SU-DHL-6 (cell line): ENCODE results near the gene DNAH5.

Experiments used
- CTCF ChIP-seq: fragments of 200-600 bp; sonication (generic); IDR thresholded peaks from one replicate; pipeline ENCODE4 v1.5.1; 2017; ENCODE audit warnings: antibody characterized with exemption, mild to moderate bottlenecking, low read length, moderate library complexity; ENCODE audit not compliant: insufficient read depth, poor library complexity, severe bottlenecking
- EZH2phosphoT487 ChIP-seq: fragments of 200-600 bp; sonication (generic), shearing (Covaris generic); conservative IDR thresholded peaks from 2 replicates; pipeline ENCODE4 v1.6.1; 2018; ENCODE audit warnings: mild to moderate bottlenecking, antibody characterized with exemption, low read length, moderate library complexity, mixed read lengths

- TF ChIP-seq CTCF: no peak
- no peak for TF ChIP-seq EZH2phosphoT487
Measured at GRCh38 chr5:13932561-13932960, 11.9 kb downstream of the DNAH5 start.
